ENCODE results near the gene CSNK1D.

- TF ChIP-seq POLR2AphosphoS5 (IDR thresholded peaks at IDR 0.05; ENCODE audit: low read depth, low read length) (no peak), SIN3A (IDR thresholded peaks at IDR 0.05; ENCODE audit: borderline replicate concordance, insufficient read depth, low read length) (no peak)
Measured at GRCh38 chr17:82247856-82248671, 25.4 kb downstream of the CSNK1D start.

Measured in PFSK-1 (cell line).